ENCODE measurements around the gene AMACR.
A peak's percentile ranks its signal among the peaks of the same experiment; 100 is the strongest.

Gene AMACR

DNA sequence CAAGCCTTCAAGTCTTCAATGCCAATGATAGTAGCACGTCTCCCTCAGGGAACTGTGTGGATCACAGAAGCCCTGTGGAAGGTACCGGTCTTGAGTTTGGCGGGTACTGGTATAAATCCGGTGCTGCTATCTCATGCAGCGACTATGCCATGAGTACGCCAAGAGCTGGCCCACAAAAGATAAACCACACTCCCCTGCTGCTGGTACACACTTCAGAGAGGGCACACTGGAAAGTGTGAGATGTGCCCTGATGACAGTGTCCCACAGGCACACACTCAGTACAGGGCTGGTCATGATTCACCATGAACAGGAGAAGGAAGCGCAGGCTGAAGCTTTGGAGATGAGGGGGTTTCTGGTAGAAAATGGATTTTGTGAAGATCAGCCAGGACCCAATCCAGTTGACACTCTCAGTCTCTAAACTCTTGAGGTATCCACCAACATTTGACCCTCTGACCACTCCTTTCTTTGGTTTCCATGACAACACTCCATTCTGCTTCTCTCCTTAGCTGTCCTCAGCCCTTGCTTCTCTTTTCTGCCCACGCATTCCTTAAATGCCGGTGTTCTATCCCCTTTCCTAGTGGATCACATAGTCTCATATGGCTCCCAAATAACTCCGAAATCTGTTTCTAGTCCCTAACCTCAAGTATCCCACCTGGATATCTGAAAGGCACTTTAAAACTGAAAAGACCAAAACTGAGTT, 5.1 kb downstream of the AMACR start:
- Mint-ChIP-seq H3K27me3 (no peaks in the 10 kb centered on the region), H3K9me3 (no peaks in the 10 kb centered on the region), H3K4me3 (no peak overlapping the region), H3K4me1 (peaks cover 22% of the 10 kb centered on the region), H3K27ac (no peak overlapping the region)
- ATAC-seq (no peak), DNase-seq (no peak)

- ATAC-seq (no peak), DNase-seq (no peak)
- H3K4me1 Mint-ChIP-seq: peaks cover 20% of the 10 kb centered on the region
- H3K27ac Mint-ChIP-seq: no peak overlapping the region
- H3K9me3 Mint-ChIP-seq: no peaks in the 10 kb centered on the region
- H3K27me3 Mint-ChIP-seq: no peaks in the 10 kb centered on the region
- H3K4me3 Mint-ChIP-seq: no peak overlapping the region
Observed at GRCh38 chr5:34001241-34001841, 6.5 kb downstream of the AMACR start.

- H3K9me3 Mint-ChIP-seq: no peaks in the 10 kb centered on the region
- peaks cover 14% of the 10 kb centered on the region for H3K4me1 Mint-ChIP-seq
- H3K27me3 Mint-ChIP-seq: no peaks in the 10 kb centered on the region
- no peak overlapping the region for H3K27ac Mint-ChIP-seq
- ATAC-seq: no peak
- no peak for DNase-seq
- no peak overlapping the region for H3K4me3 Mint-ChIP-seq
Observed at GRCh38 chr5:33999978-34000377, 7.9 kb downstream of the AMACR start.

DNA sequence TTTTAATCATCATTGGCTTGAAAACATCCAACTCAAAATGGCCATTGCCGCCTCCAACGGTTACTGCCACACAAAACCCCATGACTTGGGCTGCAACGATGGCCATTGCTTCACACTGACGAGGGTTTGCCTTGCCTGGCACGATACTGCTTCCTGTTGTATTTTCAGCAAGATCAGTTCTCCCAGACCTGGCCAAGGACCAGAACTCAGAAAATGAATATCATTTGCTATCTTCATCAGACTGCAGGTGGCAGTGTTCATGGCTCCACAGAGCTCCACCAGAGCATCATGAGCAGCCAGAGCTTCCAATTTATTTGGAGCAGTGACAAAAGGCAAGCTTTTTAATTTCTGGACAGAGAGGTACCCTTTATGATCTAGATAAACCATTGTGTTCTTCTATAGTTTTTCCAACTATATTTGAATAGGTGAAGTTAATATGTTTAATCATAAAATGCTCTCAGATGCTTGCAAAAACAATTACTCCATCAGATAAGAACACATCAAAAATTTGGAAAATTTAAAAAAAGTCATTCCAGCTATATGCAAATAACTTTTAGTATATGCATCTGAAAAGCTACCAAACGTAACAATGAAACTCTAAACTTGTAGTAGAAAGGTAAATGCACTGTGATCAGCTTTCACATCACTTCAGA, 10.4 kb downstream of the AMACR start:
- H3K4me3 Mint-ChIP-seq: no peak overlapping the region
- no peaks in the 10 kb centered on the region for H3K9me3 Mint-ChIP-seq
- H3K27ac Mint-ChIP-seq: no peak overlapping the region
- H3K4me1 Mint-ChIP-seq: peaks cover 22% of the 10 kb centered on the region
- H3K27me3 Mint-ChIP-seq: no peaks in the 10 kb centered on the region
- DNase-seq (peak in 1 of 2 donors; percentile 25), ATAC-seq (peak; percentile 73)

DNA sequence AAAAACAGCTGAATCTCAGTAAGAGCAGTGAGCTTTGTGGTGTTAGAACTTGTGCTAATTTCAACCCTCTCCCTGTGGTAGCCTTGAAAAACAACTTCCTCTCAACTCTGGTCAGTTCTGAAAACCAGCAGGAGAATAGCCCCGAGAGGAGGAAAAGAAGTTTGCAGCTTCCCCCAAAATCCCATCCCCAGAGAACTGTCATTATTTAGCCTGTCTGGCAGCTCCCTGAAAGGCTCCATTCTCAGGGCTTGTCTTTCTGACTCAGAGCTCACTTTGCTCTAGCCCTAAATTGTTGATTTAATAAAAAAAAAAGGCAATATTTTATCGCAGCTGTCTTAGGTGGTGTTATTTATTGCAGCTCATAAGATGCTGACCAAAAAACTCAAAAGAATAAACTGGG, 12.0 kb downstream of the AMACR start:
- H3K27ac Mint-ChIP-seq: no peak overlapping the region
- peaks cover 22% of the 10 kb centered on the region for H3K4me1 Mint-ChIP-seq
- H3K9me3 Mint-ChIP-seq: no peaks in the 10 kb centered on the region
- no peak overlapping the region for H3K4me3 Mint-ChIP-seq
- no peaks in the 10 kb centered on the region for H3K27me3 Mint-ChIP-seq
- ATAC-seq: no peak
- DNase-seq: no peak

DNA sequence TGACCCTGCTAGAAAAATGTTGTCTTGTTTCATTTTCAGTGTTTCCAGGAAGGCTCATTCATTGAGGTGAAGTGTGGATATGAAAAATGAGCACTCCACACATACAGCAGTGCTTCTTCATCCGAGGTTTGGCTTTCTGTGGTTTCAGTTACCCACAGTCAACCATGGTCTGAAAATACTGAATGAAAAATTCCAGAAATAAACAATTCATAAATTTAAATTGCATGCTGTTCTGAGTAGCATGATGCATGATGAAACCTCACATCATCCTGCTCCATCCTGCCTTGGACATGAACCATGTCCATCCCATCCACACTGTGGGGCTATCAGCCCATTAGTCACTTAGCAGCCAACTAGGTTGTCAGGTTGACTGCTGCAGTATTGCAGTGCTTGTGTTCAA, 13.0 kb downstream of the AMACR start:
- Mint-ChIP-seq H3K4me3 (peak overlapping the region in 1 of 2 donors; percentile 46), H3K4me1 (peaks cover 22% of the 10 kb centered on the region), H3K27ac (peak overlapping the region in 1 of 2 donors; percentile 79), H3K27me3 (no peaks in the 10 kb centered on the region), H3K9me3 (no peaks in the 10 kb centered on the region)
- ATAC-seq (peak; percentile 90), DNase-seq (peak in 1 of 2 donors; percentile 43)

DNA sequence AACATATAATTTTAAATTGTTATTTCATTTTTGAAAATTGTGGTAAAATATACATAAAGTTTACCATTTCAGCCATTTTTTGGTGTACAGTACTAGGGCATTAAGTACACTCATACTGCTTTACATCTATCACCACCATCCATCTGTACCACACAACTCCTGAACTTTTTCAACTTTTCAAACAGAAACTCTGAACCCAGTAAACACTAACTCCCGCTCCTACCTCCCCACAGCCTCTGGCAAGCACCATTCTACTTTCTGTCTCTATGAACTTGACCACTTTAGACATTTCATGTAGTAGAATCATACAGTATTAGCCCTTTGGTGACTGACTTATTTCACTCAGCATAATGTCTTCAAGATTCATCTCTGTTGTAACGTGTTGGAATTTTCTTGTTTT, 15.0 kb downstream of the AMACR start:
- Mint-ChIP-seq H3K4me3 (no peak overlapping the region), H3K27ac (no peak overlapping the region), H3K9me3 (no peaks in the 10 kb centered on the region), H3K4me1 (peaks cover 22% of the 10 kb centered on the region), H3K27me3 (no peaks in the 10 kb centered on the region)
- ATAC-seq: no peak
- DNase-seq: no peak

GRCh38 chr5:33985447-33985846, 22.4 kb downstream of the AMACR start:
- no peaks in the 10 kb centered on the region for H3K4me1 Mint-ChIP-seq
- no peak for DNase-seq
- H3K27ac Mint-ChIP-seq: no peak overlapping the region
- H3K27me3 Mint-ChIP-seq: no peaks in the 10 kb centered on the region
- ATAC-seq: no peak
- no peaks in the 10 kb centered on the region for H3K9me3 Mint-ChIP-seq
- H3K4me3 Mint-ChIP-seq: no peak overlapping the region

DNA sequence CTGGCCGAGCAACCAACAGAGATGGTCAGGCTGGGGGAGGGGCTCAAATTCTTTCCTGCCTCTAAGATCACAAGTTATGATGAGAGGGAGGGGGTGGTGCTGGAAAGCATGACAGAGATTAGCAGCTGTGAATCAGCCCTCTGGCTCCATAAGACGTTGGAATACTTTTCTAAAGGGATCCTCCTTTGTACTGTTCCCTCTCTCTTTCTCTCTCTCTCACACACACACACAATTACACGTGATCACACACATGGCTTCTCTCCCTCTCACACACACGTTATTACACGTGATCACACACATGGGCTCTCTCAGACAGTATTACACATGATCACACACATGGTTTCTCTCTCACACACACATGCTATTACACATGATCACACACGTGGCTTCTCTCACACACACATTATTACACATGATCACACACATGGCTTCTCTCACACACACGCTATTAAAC, 23.2 kb downstream of the AMACR start, which contains the start of gene SLC45A2:
TSS of gene SLC45A2 (minus strand) at position 23 of the 454 bp plus-strand sequence. CDS start 110 bp downstream, outside the sequence.
- DNase-seq: no peak
- no peaks in the 10 kb centered on the region for H3K9me3 Mint-ChIP-seq

GRCh38 chr5:33984178-33984577, 23.7 kb downstream of the AMACR start:
- Mint-ChIP-seq H3K4me3 (no peak overlapping the region), H3K4me1 (no peaks in the 10 kb centered on the region), H3K27me3 (no peaks in the 10 kb centered on the region), H3K9me3 (no peaks in the 10 kb centered on the region), H3K27ac (no peak overlapping the region)
- DNase-seq (no peak), ATAC-seq (no peak)

More for the DNA sequence above, 23.2 kb downstream of the AMACR start, which contains the start of gene SLC45A2:
- no peak within 1 kb of the TSS for H3K27ac Mint-ChIP-seq
- no peaks in the 10 kb centered on the region for H3K4me1 Mint-ChIP-seq
- H3K4me3 Mint-ChIP-seq: no peak within 1 kb of the TSS
- no peaks in the 10 kb centered on the region for H3K27me3 Mint-ChIP-seq
- no peak for ATAC-seq

GRCh38 chr5:33981408-33982162, 26.3 kb downstream of the AMACR start:
- no peaks in the 10 kb centered on the region for H3K27me3 Mint-ChIP-seq
- H3K27ac Mint-ChIP-seq: no peak overlapping the region
- H3K4me1 Mint-ChIP-seq: no peaks in the 10 kb centered on the region
- DNase-seq (no peak), ATAC-seq (no peak)
- no peaks in the 10 kb centered on the region for H3K9me3 Mint-ChIP-seq
- no peak overlapping the region for H3K4me3 Mint-ChIP-seq

DNA sequence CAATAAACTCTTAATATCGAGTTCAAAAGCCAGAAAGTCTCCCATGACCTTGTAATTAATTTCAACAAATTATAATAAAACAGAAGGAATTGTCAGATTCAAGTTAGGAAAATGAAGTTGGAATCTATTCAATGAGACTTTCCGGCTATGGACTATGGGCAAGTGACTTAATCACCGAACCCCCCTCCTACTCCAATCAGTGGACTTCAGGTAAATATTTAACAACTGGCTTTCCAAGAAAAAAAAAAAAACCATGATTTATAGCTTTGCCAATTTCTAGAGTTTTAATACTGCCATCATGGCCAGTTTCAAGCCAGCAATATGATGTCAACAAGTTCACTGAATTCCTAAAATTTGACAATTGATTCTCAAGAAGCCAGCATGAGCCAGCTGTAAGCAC, 27.8 kb downstream of the AMACR start:
- Mint-ChIP-seq H3K27ac (no peak overlapping the region), H3K4me3 (no peak overlapping the region), H3K27me3 (no peaks in the 10 kb centered on the region), H3K9me3 (no peaks in the 10 kb centered on the region), H3K4me1 (no peaks in the 10 kb centered on the region)
- ATAC-seq (no peak), DNase-seq (no peak)

DNA sequence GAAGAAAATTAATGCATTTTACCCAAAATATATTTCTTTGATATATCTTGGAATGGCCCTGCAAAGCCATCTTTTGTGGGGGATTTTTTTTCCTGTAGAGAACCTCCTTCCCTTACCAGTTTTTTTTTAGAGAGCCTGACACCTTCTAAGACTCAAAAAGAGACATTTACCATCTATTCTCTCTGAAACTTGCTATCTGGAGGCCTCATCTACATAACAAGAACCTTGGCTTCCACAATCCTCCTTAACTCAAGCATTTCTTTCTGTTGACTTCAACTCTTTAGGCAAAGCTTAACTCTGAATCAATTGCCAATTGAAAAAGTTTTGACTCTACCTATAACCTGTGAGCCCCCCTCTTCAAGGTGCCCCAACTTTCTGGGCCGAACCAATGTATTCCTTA, 29.5 kb downstream of the AMACR start:
- no peak overlapping the region for H3K27ac Mint-ChIP-seq
- DNase-seq (no peak), ATAC-seq (no peak)
- no peaks in the 10 kb centered on the region for H3K9me3 Mint-ChIP-seq
- peaks cover 8% of the 10 kb centered on the region for H3K4me1 Mint-ChIP-seq
- H3K4me3 Mint-ChIP-seq: no peak overlapping the region
- H3K27me3 Mint-ChIP-seq: no peaks in the 10 kb centered on the region

- H3K27me3 Mint-ChIP-seq: no peaks in the 10 kb centered on the region
- no peak for ATAC-seq
- H3K27ac Mint-ChIP-seq: no peak overlapping the region
- no peak overlapping the region for H3K4me3 Mint-ChIP-seq
- peaks cover 15% of the 10 kb centered on the region for H3K4me1 Mint-ChIP-seq
- no peak for DNase-seq
- no peaks in the 10 kb centered on the region for H3K9me3 Mint-ChIP-seq
Observed at GRCh38 chr5:33976307-33976706, 31.5 kb downstream of the AMACR start.

DNA sequence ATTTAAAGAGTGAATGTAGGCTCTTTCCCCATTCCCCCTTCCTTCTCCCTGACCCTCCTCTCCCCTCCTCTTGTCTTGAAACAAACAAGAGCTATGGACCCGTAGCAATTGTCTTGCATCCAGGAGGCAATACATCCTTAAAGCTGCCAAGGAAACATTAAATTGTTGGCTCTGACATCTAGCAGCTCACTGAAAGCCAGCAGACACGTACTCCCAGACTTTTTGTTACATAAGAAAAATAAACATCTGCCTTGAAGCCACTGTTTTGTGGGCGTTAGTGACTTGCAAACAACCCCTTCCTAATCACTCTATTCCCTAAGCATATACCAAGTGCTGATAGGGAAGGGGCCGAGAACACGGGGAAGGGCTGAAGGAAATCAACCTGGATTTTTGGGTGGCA, 32.0 kb downstream of the AMACR start:
- no peak for DNase-seq

More for the DNA sequence above, 32.0 kb downstream of the AMACR start:
- H3K27ac Mint-ChIP-seq: no peak overlapping the region
- no peaks in the 10 kb centered on the region for H3K9me3 Mint-ChIP-seq
- no peak for ATAC-seq
- peaks cover 15% of the 10 kb centered on the region for H3K4me1 Mint-ChIP-seq
- no peak overlapping the region for H3K4me3 Mint-ChIP-seq
- no peaks in the 10 kb centered on the region for H3K27me3 Mint-ChIP-seq

Measured in stimulated activated naive CD8-positive, alpha-beta T cell treated with anti-CD3 and anti-CD28 coated beads, Interleukin-15, amount 100 ng/mL, for 72 hours (primary cell).